ENCODE data around the gene AIFM2.
"Not testable (repeated sequence)": the region's sequence is repeated elsewhere in the genome, so short reads cannot be mapped to it uniquely, and the experiment has no call there.

AIFM2 gene

DNA sequence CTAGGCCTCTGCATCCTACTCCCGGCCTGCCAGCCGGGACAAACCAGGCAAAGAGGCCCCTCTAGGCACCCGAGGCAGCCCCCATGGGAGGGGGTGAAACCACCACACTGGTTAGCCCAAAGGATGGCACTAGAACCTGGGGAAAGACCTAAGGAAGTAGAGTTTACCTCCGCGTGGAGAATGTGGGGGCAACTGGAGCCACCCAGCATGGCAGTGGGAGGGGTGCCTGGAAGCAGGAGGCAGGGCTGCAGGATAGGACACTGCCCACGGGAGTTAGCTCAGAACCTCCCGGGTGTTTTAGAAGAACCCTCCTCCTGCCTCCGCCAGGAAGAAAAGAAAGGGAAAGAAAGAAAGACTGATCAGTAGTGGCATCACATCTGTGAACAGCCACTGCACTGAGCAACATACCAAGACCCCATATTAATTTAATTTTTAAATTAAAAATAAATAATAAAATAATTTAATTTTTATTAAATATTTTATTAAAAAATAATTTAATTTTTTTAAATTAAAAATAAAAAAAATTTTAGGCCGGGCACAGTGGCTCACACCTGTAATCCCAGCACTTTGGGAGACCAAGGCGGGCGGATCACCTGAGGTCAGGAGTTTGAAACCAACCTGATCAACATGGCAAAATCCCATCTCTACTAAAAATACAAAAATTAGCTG lies 11.2 kb downstream of the AIFM2 start:
- DNase-seq: no peak

DNA sequence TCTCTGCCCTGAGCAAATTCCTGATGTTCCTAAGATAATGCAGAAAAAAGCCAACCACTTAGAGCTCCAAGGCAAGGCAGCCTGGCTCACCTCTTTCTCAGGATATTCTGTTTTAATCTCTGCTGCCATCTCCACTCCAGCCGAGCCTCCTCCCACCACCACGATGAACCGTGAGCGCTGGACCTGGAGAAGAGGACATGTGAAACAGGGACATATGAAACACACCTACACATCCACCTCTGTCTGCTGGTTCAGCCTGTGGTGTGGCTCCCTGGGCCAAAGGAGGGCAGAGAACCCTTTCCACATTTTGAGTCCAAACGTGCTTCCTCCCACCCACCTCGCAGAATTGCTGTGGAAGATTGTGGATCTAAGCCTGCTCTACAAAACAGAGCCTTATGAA lies 12.2 kb downstream of the AIFM2 start:
- DNase-seq: no peak

DNA sequence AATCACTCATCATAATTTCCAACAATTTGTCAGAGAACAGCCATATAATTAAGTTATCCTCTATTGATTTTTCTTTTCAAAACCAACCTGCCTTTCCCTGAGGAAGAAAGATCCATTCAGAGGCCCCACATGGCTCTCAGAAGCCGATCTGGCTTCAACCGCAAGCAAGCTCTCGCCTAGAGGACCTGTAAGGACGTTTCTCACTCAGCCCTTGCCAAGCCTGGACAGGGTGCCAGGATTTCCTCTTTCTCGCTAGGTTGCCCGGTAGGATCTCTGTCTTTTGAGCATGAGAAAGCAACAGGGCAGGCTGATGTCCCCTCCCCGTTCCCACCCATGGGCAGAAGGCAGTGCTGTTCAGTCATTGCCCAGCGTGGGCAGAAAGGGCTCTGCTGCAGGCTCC lies 13.0 kb downstream of the AIFM2 start:
- no peak for DNase-seq

DNA sequence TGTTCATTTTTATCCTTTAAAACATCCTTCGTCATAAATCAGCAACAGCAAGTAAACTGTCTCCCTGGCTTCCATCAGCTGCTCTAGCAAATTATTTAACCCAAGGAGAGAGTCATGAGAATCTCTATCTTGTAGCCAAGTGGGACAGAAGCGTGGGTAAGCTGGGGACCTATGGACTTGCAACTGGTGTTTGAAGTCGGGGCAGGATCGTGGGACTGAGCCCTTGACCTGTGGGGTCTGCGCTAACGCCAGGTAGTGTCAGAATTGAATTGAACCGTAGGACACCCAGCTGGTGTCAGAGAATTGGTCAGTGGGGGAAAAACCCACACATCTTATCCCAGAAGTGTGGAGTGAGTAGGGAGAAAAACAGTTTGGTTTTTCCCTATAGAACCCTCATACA lies 13.4 kb downstream of the AIFM2 start:
- DNase-seq: no peak

DNA sequence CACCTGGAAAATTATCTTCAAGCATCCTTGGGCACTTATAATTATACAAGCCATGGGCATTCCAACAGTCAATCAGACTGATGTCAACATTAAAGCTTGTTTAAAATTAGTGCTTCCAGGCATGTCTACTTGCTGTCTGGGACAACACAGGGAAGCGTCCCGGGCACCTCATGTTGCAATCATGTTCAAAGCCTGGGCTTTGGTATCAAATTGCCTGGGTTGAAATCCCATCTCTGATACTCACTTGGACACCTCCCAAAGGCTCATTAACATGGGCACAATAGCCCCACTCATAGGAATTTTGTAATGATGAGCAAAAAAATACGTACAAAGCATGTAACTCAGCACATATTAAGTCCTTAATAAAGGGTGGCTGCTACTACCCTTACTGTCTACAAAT lies 14.4 kb downstream of the AIFM2 start:
- DNase-seq: no peak

DNA sequence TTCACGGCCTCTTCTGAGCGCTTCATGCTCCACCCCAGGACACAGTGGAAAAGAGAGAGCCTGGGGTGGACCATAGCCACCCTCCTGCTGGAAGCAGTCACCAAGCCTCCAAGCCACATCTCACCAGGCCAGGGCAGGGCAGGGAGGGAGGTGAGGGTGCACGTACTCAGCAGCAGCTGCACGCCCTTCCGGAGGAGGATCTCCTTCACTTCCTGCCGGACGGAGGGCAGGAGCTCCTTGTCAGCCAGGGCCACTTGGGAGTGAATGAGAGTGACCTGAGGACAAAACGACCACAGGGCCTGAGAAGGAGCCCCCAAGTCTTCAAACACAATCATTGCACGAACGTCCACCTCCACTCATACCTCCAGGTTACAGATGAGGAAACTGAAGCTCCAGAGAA lies 15.0 kb downstream of the AIFM2 start:
- no peak for DNase-seq

DNA sequence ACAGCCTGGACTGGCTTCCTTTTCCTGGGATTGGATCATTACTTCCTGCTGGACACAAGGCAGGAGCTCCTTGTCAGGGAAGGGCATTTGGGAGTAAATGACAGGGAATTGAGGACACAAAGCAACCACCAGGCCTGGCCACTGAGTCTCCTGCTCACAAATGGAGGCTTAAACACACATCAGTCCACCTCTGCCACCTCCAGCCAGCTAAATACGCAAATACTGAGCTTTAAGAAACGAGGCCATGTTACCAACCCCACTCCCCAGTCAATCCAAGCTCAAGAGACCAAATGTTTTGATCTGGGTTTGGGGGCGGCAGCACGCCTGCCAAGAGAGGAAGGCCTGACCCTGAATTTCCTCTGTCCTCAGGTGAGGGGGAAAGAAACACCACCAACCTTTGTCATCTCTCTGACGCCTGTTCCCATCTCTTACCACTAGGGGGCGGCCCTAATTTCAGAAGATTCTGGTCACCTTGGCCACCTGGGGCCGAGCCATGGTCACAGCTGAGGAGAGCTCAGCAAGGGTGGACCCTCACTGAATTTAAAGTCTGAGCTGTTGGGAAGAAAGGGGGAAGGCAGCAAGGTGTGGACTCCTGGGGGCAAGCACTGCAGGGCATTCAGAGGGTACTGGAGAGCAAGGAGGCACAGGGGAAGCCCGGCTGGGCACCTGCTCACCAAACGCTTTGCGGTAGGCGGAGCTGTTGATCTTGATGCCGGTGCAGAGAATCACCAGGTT lies 16.5 kb downstream of the AIFM2 start:
- peak; percentile 42 for DNase-seq

DNA sequence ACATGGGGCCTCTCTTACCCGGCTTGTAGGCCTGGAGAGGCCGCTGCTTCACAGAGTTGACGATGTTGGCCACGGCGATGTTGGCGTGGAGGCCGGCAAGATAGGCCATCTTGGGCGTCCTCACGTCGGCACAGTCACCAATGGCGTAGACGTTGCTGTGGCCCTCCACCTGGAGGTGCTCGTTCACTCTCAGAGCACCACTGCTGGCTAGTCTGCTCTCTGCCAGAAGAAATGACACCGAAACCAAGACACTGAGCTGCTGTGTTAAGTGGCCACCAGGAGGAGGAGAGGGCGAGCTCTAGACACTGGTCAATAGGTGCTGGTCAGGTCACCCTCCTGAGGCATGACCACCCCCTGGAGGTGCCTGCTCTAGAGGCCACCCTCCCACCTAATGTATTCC lies 17.7 kb downstream of the AIFM2 start:
- no peak for DNase-seq

DNA sequence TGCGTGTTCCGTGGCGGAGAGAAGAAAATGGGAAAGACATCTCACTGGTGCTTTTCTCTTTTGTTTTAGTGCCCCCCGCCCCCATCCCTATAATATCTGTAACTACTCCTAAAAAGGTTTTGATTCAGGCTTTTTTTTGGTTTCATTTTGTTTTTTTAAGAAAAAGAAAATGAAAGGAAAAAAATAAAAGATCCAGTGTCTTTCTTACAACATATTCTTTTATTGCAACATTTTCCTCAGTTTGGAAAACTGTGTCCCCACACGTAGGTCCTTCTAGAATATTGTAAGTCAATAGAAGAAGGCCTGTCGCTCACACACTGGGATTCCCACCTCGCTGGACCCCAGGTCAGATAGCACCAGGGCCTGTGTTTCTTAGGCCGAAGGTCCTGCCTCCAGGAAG lies 20.6 kb downstream of the AIFM2 start:
- DNase-seq: no peak

DNA sequence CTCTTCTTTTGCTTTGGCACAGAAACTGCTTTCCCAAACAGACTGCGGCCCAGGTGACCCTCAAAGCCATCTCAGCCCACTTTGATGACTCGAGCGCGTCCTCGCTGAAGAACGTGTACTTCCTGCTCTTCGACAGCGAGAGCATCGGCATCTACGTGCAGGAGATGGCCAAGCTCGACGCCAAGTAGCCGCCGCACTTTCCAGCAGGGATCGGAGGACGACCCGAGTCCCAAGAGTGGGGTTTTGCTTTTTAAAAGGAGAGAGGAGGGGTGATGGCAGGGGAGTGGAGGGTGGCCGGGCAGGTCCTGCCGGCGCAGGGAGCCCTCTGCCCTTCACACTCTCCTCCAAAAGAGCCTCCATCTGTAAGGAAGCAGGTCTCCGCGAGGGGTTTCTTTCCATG lies 21.1 kb downstream of the AIFM2 start:
- no peak for DNase-seq

DNA sequence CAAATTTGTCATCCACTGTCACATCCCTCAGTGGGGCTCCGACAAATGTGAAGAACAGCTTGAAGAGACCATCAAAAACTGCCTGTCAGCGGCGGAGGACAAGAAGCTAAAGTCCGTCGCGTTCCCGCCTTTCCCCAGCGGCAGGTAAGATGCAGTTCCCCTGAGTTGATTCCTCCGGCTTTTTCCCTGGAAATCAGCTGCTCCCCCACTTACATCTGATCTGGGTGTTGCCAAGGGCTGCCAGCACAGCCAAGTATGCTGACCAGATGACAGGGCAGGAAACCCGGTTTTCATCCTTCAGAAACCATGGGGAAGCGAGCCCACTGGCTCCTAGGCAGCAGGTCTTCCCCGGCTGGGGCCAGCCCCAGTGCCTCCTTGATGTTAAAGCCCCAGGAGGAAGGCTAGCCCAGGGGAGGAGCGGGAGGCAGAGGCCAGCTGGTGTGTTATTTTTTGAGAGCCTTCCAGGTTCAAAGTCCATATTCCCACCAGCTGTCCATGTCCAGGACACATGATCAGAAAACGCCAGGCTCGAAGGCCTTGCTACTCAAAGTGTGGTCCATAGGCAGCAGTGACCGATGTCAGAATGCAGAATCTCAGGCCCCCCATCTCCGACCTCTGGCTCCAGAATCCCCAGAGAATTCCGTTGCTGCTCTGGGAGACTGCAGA lies 23.4 kb downstream of the AIFM2 start:
- DNase-seq: no peak

DNA sequence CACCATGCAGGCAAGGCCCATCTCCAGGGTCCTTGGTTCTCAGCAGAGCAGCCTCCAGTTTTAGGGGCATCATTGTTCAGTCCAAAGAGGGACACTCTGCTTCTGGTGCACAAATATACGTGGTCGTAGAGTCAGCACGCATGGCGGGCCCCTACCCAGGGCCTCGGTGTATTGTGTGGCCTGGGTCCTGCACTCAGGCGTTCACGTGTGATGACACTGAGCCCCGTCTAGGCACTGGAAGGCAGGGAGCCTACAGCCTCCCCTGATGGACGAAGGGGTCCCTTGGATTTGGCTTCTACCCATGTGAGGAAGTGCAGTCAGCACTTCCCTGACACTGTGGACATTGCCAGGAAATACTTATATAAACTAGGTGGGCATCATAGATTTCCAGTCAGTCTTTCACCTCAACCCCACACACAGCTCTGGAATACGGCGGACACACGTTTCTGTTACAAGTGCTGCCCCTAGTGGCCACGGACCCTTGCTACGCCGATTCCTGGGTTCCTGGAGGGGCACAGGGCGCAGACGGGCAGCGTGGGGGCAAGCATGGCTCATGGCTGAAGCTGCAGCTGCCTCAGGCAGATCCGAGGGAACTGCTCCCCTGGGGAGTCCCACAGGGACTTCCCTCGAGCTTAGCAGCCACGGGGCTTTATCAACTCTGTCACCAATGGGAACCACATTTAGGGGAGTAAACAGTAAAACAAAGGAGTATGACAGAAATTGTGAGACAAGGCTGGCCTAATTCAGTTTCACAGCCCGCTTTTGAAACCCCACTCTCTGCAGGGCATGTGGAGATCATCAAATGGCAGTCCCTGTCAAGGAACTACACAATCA lies 25.4 kb downstream of the AIFM2 start:
- no peak for DNase-seq

DNA sequence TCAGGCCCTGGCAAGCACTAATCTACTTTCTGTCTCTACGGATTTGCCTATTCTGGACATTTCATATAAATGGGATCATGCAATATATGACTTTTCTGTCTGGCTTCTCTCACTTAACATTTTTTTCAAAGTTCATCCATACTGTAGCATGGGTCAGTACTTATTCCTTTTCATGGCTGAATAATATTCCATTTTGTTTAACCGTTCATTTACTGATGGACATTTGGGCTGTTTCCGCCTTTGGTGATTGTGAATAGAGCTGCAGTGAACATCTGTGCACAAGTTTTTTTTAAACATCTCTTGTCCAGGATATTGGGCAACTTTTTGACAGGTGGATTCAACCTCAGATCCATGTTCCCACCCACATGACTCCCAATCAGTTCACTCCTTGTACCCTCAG lies 31.0 kb downstream of the AIFM2 start:
- DNase-seq: no peak

DNA sequence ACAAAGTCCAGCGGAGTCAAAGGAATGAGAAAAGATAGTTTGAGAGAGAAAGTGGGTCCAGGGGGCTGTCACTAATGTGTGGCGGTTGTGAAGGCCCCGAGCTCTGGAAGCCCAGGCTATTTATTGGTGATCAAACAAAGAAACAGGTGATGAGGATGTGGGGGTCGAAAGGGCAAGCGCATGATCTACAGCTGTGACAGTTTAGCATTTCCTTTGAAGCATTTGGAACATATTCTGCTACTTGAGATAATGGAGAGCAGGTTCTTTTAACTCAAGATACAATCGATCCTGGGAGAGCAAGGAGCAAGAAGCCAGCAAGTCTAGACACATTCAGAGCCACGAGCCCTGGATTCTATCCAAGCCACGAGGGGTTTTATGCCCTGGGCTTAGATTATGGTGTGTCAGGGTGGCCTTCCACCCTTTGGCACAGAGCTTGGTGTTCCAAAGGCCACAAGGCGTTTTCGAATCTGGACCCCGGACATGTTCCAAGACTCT lies 31.5 kb downstream of the AIFM2 start:
- DNase-seq: not testable (repeated sequence)

DNA sequence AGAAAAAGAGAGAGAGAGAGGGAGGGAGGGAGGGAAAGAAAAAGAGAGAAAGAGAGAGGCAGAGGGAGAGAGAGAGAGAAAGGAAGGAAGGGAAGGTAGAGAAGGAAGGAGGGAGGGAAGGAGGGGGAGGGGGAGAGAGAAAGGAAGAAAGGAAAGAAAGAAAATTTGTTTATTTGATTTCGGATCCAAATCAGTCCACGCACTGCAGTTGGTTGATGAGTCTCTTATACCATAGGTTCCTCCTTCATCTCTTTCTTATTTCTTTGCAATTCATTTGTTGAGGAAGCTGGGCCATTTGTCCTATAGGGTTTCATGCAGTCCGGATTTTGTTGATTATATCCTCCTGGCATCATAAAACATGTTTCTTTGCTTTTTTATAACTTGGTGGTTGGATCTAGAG lies 34.4 kb downstream of the AIFM2 start:
- no peak for DNase-seq

DNA sequence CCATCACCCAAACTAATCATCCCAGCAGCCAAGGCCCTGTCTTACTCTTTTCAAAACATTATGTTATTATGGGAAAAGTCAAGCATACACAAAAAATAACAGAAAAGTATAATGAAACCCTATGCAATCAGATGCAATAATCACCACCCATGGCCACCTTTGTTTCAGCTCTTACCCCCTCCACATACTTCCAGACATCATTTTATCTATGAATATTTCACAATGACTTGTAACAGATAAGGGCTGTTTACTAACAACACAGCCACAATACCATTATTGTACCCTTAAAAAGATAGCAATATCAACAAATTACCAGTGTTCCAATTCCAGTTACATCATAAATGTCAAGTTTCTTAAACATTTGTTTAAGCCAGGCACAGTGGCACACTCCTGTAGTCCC lies 35.2 kb downstream of the AIFM2 start:
- no peak for DNase-seq

DNA sequence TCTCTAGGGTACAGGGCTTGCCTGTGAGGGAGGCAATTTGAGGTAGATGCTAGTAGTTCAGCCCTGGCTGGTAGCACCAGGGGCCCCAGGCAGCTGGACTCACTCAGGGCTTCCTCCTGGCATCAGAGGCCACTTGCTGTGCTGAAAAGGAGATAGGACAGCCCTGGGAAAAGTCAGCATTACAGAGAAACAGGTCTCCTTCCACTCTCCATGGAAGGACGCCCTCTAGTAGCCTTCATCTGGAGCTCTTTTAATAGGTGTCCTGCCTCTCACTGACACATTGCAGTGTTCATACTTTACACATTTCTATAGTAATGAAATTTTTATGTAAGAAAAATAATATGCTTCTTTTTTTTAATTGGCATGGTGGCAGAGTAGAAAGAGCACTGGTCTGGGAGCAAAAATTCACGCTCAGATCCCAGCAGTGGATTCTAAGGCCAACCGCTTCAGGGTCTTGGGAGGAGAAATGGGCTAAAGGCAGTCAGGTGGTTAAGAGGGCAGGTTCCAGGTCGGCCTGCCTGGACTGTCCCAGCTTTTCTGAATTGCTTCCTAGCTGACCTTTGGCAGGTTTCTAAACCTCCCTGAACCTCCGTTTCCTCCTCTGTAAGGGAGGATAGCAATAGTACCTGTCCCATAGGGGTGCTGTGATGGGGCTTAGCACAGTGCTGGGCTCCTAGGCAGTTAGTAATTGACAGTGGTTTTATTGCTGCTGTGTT lies 35.8 kb downstream of the AIFM2 start:
- DNase-seq: no peak

DNA sequence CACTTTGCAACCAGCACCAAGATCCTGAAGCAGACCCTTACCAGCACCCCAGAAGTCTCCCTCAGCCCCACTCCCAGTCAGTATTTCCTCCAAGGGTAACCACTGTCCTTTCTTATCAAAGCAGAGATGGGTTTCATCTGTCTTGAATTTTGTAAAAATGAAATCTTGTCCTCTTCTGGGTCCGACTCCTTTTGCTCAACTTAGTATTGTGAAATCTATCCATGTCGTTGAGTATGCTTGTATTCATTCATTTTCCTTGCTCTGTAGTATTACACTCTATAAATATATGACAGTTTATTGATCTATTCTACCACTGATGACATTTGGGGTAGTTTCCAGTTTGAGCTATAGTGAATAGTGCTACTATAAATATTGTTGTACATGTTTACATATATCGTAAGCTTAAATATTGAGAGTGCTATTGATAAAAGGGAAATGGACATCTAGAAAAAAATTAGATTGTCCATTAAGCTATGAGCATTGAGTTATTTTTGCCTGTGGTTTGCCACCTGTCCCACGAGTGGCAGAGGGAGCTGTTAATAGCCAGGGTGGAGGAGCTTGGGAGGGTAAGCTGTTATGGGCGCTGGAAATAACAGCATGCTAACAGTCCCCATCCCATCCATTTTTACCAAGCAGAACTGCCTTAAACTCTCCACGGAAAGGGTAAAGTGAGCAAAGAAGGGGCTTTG lies 36.5 kb downstream of the AIFM2 start:
- no peak for DNase-seq

DNA sequence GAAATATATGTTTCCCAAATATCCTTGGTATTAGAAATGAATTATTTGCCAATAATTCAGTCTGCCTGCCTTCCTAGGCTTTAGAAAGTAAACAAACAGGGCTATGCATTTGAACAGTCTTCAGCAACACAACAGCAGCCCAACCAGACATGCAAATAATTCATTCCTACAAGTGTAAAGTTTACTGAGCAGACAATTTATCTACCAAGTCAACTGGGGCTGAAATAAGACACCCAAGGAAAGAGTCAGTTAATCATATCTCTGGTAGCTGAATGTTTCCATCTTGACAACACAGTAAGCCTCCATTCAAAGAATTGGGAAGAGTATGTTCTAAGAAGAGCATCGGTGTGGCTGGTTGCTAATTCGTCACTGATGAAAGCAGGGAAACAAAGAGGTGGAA lies 38.4 kb downstream of the AIFM2 start:
- DNase-seq: no peak

DNA sequence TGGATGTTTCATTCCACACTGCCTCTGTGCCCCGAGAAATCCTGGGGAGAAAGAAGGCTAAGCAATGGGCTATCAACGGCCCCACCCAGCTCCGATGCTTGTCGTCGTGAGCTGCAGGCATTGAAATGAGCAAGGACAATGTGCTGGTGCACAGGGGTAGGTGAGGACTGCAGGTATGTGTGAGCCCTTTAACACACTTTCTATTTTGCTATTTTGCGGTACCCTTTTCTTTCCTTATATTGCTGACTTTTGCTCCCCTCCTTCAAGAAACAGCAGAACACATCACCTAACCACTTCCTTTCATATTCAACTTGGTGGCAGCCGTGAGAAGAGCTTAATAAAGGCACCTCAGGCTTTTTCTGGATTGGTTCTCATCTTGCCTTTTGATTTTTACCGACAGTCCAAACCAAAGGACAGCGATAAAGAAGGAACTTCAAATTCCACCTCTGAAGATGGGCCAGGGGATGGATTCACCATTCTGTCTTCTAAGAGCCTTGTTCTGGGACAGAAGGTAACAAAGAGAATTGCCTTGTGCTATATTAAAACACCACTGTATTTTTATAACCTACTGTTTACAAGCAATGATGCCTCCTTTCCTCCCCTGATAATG lies 39.2 kb downstream of the AIFM2 start:
- DNase-seq: no peak

DNA sequence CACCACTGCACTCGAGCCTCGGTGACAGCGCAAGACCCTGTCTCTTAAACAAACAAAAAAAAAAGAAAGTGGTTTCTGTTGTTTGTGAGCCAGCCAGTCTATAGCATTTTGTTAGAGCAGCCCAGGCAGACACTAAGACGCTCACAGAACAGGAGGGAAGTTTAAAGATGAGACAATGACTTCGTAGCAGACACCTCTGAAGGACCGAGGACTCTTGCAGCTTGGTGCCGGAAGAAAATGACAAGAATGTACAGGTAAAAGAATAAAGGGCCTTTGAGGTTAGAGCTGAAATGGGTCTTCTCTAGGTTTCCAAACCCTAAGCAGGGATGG lies 40.3 kb downstream of the AIFM2 start:
- DNase-seq: no peak

DNA sequence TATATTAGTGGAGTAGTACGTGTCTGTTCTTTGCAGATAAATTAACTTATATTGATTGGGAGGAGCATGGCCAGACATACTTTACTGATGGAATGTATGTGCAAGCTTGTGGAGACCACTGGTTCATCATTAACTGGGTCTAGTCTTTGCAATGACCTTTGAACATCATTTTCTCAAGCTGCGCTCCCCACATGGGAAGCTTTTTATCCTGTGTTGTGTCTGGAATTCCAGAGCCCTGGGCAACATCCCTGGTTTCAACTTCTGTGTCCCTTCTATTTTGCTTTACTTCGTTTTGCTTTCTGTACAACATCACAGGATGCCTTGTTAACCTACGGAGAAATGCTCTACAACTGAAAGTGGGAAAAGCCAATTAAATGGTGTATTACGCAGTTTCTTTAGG lies 41.7 kb downstream of the AIFM2 start:
- no peak for DNase-seq

Measured in stimulated activated CD4-positive, alpha-beta T cell treated with anti-CD3 and anti-CD28 coated beads, Interleukin-12 subunit alpha, Interleukin-12 subunit beta, amount 100 ng/mL, for 4 hours (primary cell).